Astrocyte of the cerebellum (primary cell): ENCODE data around the gene PRDM16.

Experiments used
- DNase-seq: peaks from one replicate; pipeline ENCODE4 v3.0.0-alpha.2; 2011; ENCODE audit warnings: low read depth
- H3K4me3 ChIP-seq: 2 replicates; pipeline ENCODE4 v1.5.1; 2011; ENCODE audit warnings: mild to moderate bottlenecking, low read depth, low read length, moderate library complexity
- in situ Hi-C: cut with HindIII; loops from 2 replicates; pipeline ENCODE4 v1.10.0; 2017; ENCODE audit warnings: low sequenced_read_pairs
- TF ChIP-seq, protein P1 (sequence below): IDR thresholded peaks from 2 replicates; pipeline ENCODE4 v1.5.1; 2012; ENCODE audit warnings: low read length, low read depth, moderate library complexity, mild to moderate bottlenecking; ENCODE audit errors: missing control alignments

PRDM16 gene

DNA sequence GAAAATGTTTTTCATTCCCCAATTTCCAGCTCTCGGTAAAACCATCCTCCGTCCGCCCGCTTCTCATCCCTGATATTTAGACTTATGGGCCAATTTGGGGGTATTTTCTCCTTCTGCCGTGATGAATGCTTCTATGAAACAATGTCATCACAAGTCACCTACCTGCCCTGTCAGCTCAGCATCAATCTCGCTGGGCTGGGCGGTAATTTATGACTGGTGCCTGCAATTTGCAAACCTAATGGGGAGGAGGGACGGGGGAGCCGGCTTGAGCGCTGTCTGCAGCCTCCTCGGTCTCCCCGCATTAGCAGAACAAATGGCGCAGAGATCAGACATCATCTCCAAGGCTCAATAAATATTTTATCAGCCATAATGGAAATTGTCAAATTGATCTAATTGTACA, 72.1 kb downstream of the PRDM16 start:
- TF ChIP-seq, protein P1, sequence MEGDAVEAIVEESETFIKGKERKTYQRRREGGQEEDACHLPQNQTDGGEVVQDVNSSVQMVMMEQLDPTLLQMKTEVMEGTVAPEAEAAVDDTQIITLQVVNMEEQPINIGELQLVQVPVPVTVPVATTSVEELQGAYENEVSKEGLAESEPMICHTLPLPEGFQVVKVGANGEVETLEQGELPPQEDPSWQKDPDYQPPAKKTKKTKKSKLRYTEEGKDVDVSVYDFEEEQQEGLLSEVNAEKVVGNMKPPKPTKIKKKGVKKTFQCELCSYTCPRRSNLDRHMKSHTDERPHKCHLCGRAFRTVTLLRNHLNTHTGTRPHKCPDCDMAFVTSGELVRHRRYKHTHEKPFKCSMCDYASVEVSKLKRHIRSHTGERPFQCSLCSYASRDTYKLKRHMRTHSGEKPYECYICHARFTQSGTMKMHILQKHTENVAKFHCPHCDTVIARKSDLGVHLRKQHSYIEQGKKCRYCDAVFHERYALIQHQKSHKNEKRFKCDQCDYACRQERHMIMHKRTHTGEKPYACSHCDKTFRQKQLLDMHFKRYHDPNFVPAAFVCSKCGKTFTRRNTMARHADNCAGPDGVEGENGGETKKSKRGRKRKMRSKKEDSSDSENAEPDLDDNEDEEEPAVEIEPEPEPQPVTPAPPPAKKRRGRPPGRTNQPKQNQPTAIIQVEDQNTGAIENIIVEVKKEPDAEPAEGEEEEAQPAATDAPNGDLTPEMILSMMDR: no peak
- in situ Hi-C loops: no loop called here
- no peak for DNase-seq

GRCh38 chr1:3141836-3142235, 72.8 kb downstream of the PRDM16 start:
- no peak overlapping the region for H3K4me3 ChIP-seq

More for the DNA sequence above, 72.1 kb downstream of the PRDM16 start:
- no peak overlapping the region for H3K4me3 ChIP-seq

GRCh38 chr1:3142236-3142635, 73.2 kb downstream of the PRDM16 start:
- H3K4me3 ChIP-seq: no peak overlapping the region
- DNase-seq: no peak
- in situ Hi-C loops: no loop called here
- TF ChIP-seq, protein P1: no peak

More at GRCh38 chr1:3141836-3142235, 72.8 kb downstream of the PRDM16 start:
- DNase-seq: no peak
- TF ChIP-seq, protein P1: no peak
- in situ Hi-C loops: no loop called here

GRCh38 chr1:3142751-3143150, 73.7 kb downstream of the PRDM16 start:
- H3K4me3 ChIP-seq: no peak overlapping the region
- in situ Hi-C loops: no loop called here
- TF ChIP-seq, protein P1: no peak
- no peak for DNase-seq

DNA sequence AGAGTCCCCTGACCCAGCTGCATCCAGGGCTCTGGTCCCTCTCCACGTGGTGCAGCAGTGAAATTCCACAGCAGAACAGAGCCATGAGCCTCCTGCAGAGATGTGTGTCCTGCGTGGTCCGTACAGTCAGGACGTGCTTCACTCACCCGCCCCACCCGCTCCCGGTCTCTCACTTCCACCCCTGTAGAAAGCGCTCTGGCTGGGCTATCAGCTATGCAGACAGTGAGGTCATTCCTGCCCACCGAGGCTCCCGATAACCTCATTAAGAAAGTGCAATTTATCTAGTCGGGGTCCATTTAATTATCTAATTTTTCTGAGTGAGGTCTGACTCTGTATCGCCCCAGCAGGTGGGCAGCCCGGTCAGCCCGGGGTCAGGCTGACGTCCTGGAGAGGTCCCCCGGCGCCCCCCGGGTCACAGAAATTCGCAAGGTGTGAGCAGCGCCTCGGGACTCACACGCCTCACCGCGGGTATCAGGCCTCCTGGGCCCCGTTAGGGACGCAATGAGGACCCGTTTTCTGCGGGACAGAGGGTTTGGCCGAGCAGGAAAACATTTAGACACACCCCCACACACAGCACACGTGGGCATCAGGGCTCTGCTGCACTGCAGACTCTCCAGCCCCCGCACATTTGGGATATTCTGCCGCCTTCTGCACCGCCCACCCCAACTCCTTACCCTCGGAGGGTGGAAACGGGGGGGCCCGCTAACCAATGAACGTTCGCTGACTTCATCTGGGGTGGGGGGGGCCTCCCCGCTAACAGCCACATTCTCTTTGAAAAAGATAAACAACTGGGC, 76.7 kb downstream of the PRDM16 start:
- no peak overlapping the region for H3K4me3 ChIP-seq
- DNase-seq: no peak
- in situ Hi-C loops: no loop called here
- TF ChIP-seq, protein P1: no peak

DNA sequence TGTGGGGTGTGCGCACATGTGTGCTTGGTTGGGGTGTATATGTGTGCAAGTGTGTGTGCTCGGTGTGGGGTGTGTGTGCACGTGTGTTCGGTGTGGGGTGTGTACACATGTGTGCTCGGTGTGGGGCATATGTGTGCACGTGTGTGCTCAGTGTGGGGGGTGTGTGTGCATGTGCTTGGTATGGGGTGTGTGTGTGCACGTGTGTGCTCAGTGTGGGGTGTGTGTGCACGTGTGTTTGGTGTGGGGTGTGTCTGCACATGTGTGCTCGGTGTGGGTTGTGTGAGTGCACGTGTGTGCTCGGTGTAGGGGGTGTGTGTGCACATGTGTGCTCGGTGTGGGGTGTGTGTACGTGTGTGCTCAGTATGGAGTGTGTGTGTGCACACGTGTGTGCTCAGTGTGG, 77.5 kb downstream of the PRDM16 start:
- H3K4me3 ChIP-seq: no peak overlapping the region
- DNase-seq: no peak
- TF ChIP-seq, protein P1: no peak
- in situ Hi-C loops: no loop called here
